WTC11 (cell line): Measurements from ENCODE around the gene METTL4. TPM values are rescaled to one million over a fixed set of nuclear protein-coding genes. Genes with fewer than 3 reads are reported as not detected.

Experiments
- ATAC-seq: fragments of 200-7000 bp; cut with Tn5 transposase; 2 replicates; pipeline ENCODE4 v1.10.0; 2021; ENCODE audit warnings: mild to moderate bottlenecking, moderate library complexity
- CTCF ChIA-PET: fragments of 300-600 bp; sonication (Branson Sonifier 250); formaldehyde crosslinking; loops from one replicate; lab custom pipeline; 2021; ENCODE audit warnings: antibody characterized with exemption; lab: Charles Lee
- POLR2A ChIA-PET: fragments of 350-600 bp; sonication (Branson Sonifier 250); formaldehyde crosslinking; loops from one replicate; lab custom pipeline; 2021; ENCODE audit warnings: antibody characterized with exemption; lab: Charles Lee
- DNase-seq: peaks from one replicate; pipeline ENCODE4 v3.0.0; 2021; ENCODE audit warnings: low spot score
- H3K27ac Mint-ChIP-seq: 2 replicates; pipeline ENCODE4 v1.8.0; 2021; ENCODE audit warnings: mixed read lengths
- H3K27me3 Mint-ChIP-seq: 2 replicates; pipeline ENCODE4 v1.8.0; 2021; ENCODE audit warnings: low read depth, mild to moderate bottlenecking, moderate library complexity, mixed read lengths
- H3K36me3 Mint-ChIP-seq: 2 replicates; pipeline ENCODE4 v1.8.0; 2021; ENCODE audit warnings: mixed read lengths
- H3K4me1 Mint-ChIP-seq: 2 replicates; pipeline ENCODE4 v1.8.0; 2022; ENCODE audit warnings: mixed read lengths
- H3K4me3 Mint-ChIP-seq: 2 replicates; pipeline ENCODE4 v1.8.0; 2021; ENCODE audit warnings: mild to moderate bottlenecking, moderate library complexity, mixed read lengths
- H3K9me3 Mint-ChIP-seq: 2 replicates; pipeline ENCODE4 v1.8.0; 2021; ENCODE audit warnings: mixed read lengths
- CREB1 ChIP-seq: sonication (generic); formaldehyde crosslinking; IDR thresholded peaks from 2 replicates; pipeline ENCODE4 v1.8.0; 2023; ENCODE audit warnings: mild to moderate bottlenecking, missing genetic modification reagents
- ELF4 ChIP-seq: sonication (generic); formaldehyde crosslinking; IDR thresholded peaks from 2 replicates; pipeline ENCODE4 v1.8.1; 2022; ENCODE audit warnings: low read depth, mild to moderate bottlenecking, moderate library complexity, missing genetic modification reagents
- ETV6 ChIP-seq: sonication (generic); formaldehyde crosslinking; IDR thresholded peaks from 2 replicates; pipeline ENCODE4 v1.8.1; 2022; ENCODE audit warnings: mild to moderate bottlenecking, missing genetic modification reagents
- FOXJ3 ChIP-seq: sonication (generic); formaldehyde crosslinking; IDR thresholded peaks from 2 replicates; pipeline ENCODE4 v1.9.0; 2021; ENCODE audit warnings: missing genetic modification reagents, mild to moderate bottlenecking, borderline replicate concordance
- FOXP1 ChIP-seq: sonication (generic); formaldehyde crosslinking; IDR thresholded peaks from 2 replicates; pipeline ENCODE4 v1.8.0; 2022; ENCODE audit warnings: missing genetic modification reagents, mild to moderate bottlenecking, moderate library complexity, borderline replicate concordance
- JUN ChIP-seq: sonication (generic); formaldehyde crosslinking; IDR thresholded peaks from 2 replicates; pipeline ENCODE4 v1.8.0; 2023; ENCODE audit warnings: mild to moderate bottlenecking, missing genetic modification reagents
- KAT7 ChIP-seq: sonication (generic); formaldehyde crosslinking; IDR thresholded peaks from 2 replicates; pipeline ENCODE4 v1.8.1; 2023; ENCODE audit warnings: missing genetic modification reagents, mild to moderate bottlenecking, borderline replicate concordance
- MYBL2 ChIP-seq: sonication (generic); formaldehyde crosslinking; IDR thresholded peaks from 2 replicates; pipeline ENCODE4 v1.8.1; 2023; ENCODE audit warnings: mild to moderate bottlenecking, moderate library complexity, missing genetic modification reagents
- OVOL2 ChIP-seq: fragments of 250-450 bp; sonication (Bioruptor Pico); IDR thresholded peaks from 2 replicates; pipeline ENCODE4 v1.9.0; 2021; ENCODE audit warnings: mild to moderate bottlenecking, borderline replicate concordance
- PRRX2 ChIP-seq: fragments of 250-450 bp; sonication (Bioruptor Pico); IDR thresholded peaks from 2 replicates; pipeline ENCODE4 v1.8.0; 2021; ENCODE audit warnings: mild to moderate bottlenecking
- TCF7 ChIP-seq: sonication (generic); formaldehyde crosslinking; IDR thresholded peaks from 2 replicates; pipeline ENCODE4 v1.8.0; 2022; ENCODE audit warnings: mild to moderate bottlenecking, low read depth, missing genetic modification reagents, moderate library complexity
- TP53 ChIP-seq: sonication (generic); formaldehyde crosslinking; IDR thresholded peaks from 2 replicates; pipeline ENCODE4 v1.8.1; 2023; ENCODE audit warnings: mild to moderate bottlenecking, missing genetic modification reagents
- ZNF219 ChIP-seq: sonication (generic); formaldehyde crosslinking; IDR thresholded peaks from 2 replicates; pipeline ENCODE4 v1.8.0; 2023; ENCODE audit warnings: missing genetic modification reagents, mild to moderate bottlenecking, borderline replicate concordance
- ZNF263 ChIP-seq: sonication (generic); formaldehyde crosslinking; IDR thresholded peaks from 2 replicates; pipeline ENCODE4 v1.8.1; 2022; ENCODE audit warnings: low read depth, mild to moderate bottlenecking, moderate library complexity, missing genetic modification reagents
- ZNF317 ChIP-seq: sonication (generic); formaldehyde crosslinking; IDR thresholded peaks from 2 replicates; pipeline ENCODE4 v1.8.1; 2023; ENCODE audit warnings: low read depth, mild to moderate bottlenecking, moderate library complexity, missing genetic modification reagents, borderline replicate concordance
- total RNA-seq: library from RNA; stranded (reverse); gene quantifications from 3 replicates; pipeline ENCODE4 v1.2.3, GENCODE V29; 2021
- TF ChIP-seq, protein P1 (sequence below): sonication (generic); formaldehyde crosslinking; IDR thresholded peaks from 2 replicates; pipeline ENCODE4 v1.8.1; 2023; ENCODE audit warnings: mild to moderate bottlenecking, missing genetic modification reagents
- TF ChIP-seq, protein P2 (sequence below): sonication (generic); formaldehyde crosslinking; IDR thresholded peaks from 2 replicates; pipeline ENCODE4 v1.8.0; 2022; ENCODE audit warnings: mild to moderate bottlenecking, missing genetic modification reagents
- TF ChIP-seq, protein P3 (sequence below): sonication (generic); formaldehyde crosslinking; IDR thresholded peaks from 2 replicates; pipeline ENCODE4 v1.8.1; 2022; ENCODE audit warnings: mild to moderate bottlenecking, moderate library complexity, missing genetic modification reagents
- TF ChIP-seq, protein P4 (sequence below): fragments of 250-450 bp; sonication (Bioruptor Pico); IDR thresholded peaks from 2 replicates; pipeline ENCODE4 v1.9.0; 2021; ENCODE audit warnings: mild to moderate bottlenecking
- TF ChIP-seq, protein P5 (sequence below): sonication (generic); formaldehyde crosslinking; IDR thresholded peaks from 2 replicates; pipeline ENCODE4 v1.8.0; 2022; ENCODE audit warnings: missing genetic modification reagents
- TF ChIP-seq, protein P6 (sequence below): sonication (generic); formaldehyde crosslinking; IDR thresholded peaks from 2 replicates; pipeline ENCODE4 v1.8.0; 2023; ENCODE audit warnings: missing genetic modification reagents
- TF ChIP-seq, protein P7 (sequence below): sonication (generic); formaldehyde crosslinking; IDR thresholded peaks from 2 replicates; pipeline ENCODE4 v1.8.0; 2023; ENCODE audit warnings: missing genetic modification reagents, mild to moderate bottlenecking, borderline replicate concordance

The METTL4 gene
- total RNA-seq, 1 experiment from 2014 or later: 9.8 TPM

DNA sequence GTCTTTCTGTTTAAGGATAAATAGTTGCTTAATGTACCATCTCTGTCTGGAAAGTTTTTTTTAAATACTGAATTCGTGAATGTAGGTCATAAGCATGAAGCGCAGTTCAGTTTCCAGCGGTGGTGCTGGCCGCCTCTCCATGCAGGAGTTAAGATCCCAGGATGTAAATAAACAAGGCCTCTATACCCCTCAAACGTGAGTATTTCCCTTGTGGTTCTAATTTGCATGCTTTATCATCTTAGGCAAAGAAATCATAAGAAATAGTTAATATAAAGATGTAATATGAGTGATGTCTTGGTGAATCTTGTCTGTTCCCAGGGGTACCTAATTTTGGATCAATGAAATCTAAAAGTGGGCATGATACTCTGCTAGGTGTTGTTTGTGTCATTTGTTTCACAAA, 1.6 kb upstream of the METTL4 start:
- H3K4me1 Mint-ChIP-seq: peaks cover 26% of the 10 kb centered on the region
- H3K27me3 Mint-ChIP-seq: no peaks in the 10 kb centered on the region
- H3K36me3 Mint-ChIP-seq: peaks cover 31% of the 10 kb centered on the region
- TF ChIP-seq, protein P1, sequence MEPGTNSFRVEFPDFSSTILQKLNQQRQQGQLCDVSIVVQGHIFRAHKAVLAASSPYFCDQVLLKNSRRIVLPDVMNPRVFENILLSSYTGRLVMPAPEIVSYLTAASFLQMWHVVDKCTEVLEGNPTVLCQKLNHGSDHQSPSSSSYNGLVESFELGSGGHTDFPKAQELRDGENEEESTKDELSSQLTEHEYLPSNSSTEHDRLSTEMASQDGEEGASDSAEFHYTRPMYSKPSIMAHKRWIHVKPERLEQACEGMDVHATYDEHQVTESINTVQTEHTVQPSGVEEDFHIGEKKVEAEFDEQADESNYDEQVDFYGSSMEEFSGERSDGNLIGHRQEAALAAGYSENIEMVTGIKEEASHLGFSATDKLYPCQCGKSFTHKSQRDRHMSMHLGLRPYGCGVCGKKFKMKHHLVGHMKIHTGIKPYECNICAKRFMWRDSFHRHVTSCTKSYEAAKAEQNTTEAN (CRISPR knock-in tag): no peak
- TF ChIP-seq, protein P2, sequence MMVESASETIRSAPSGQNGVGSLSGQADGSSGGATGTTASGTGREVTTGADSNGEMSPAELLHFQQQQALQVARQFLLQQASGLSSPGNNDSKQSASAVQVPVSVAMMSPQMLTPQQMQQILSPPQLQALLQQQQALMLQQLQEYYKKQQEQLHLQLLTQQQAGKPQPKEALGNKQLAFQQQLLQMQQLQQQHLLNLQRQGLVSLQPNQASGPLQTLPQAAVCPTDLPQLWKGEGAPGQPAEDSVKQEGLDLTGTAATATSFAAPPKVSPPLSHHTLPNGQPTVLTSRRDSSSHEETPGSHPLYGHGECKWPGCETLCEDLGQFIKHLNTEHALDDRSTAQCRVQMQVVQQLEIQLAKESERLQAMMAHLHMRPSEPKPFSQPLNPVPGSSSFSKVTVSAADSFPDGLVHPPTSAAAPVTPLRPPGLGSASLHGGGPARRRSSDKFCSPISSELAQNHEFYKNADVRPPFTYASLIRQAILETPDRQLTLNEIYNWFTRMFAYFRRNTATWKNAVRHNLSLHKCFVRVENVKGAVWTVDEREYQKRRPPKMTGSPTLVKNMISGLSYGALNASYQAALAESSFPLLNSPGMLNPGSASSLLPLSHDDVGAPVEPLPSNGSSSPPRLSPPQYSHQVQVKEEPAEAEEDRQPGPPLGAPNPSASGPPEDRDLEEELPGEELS: no peak
- TF ChIP-seq TCF7 (CRISPR knock-in tag) (no peak), ZNF263 (CRISPR knock-in tag) (no peak), OVOL2 (CRISPR knock-in tag) (no peak), ZNF317 (CRISPR knock-in tag) (no peak), PRRX2 (CRISPR knock-in tag) (no peak), ZNF219 (CRISPR knock-in tag) (no peak), ELF4 (no peak), JUN (CRISPR knock-in tag) (no peak), ETV6 (CRISPR knock-in tag) (no peak), TP53 (CRISPR knock-in tag) (no peak)
- TF ChIP-seq, protein P3, sequence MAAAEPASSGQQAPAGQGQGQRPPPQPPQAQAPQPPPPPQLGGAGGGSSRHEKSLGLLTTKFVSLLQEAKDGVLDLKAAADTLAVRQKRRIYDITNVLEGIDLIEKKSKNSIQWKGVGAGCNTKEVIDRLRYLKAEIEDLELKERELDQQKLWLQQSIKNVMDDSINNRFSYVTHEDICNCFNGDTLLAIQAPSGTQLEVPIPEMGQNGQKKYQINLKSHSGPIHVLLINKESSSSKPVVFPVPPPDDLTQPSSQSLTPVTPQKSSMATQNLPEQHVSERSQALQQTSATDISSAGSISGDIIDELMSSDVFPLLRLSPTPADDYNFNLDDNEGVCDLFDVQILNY (CRISPR knock-in tag): no peak
- TF ChIP-seq, protein P4, sequence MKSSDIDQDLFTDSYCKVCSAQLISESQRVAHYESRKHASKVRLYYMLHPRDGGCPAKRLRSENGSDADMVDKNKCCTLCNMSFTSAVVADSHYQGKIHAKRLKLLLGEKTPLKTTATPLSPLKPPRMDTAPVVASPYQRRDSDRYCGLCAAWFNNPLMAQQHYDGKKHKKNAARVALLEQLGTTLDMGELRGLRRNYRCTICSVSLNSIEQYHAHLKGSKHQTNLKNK (CRISPR knock-in tag): no peak
- TF ChIP-seq, protein P5, sequence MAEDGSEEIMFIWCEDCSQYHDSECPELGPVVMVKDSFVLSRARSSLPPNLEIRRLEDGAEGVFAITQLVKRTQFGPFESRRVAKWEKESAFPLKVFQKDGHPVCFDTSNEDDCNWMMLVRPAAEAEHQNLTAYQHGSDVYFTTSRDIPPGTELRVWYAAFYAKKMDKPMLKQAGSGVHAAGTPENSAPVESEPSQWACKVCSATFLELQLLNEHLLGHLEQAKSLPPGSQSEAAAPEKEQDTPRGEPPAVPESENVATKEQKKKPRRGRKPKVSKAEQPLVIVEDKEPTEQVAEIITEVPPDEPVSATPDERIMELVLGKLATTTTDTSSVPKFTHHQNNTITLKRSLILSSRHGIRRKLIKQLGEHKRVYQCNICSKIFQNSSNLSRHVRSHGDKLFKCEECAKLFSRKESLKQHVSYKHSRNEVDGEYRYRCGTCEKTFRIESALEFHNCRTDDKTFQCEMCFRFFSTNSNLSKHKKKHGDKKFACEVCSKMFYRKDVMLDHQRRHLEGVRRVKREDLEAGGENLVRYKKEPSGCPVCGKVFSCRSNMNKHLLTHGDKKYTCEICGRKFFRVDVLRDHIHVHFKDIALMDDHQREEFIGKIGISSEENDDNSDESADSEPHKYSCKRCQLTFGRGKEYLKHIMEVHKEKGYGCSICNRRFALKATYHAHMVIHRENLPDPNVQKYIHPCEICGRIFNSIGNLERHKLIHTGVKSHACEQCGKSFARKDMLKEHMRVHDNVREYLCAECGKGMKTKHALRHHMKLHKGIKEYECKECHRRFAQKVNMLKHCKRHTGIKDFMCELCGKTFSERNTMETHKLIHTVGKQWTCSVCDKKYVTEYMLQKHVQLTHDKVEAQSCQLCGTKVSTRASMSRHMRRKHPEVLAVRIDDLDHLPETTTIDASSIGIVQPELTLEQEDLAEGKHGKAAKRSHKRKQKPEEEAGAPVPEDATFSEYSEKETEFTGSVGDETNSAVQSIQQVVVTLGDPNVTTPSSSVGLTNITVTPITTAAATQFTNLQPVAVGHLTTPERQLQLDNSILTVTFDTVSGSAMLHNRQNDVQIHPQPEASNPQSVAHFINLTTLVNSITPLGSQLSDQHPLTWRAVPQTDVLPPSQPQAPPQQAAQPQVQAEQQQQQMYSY (CRISPR knock-in tag): no peak
- TF ChIP-seq, protein P6, sequence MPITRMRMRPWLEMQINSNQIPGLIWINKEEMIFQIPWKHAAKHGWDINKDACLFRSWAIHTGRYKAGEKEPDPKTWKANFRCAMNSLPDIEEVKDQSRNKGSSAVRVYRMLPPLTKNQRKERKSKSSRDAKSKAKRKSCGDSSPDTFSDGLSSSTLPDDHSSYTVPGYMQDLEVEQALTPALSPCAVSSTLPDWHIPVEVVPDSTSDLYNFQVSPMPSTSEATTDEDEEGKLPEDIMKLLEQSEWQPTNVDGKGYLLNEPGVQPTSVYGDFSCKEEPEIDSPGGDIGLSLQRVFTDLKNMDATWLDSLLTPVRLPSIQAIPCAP (CRISPR knock-in tag): no peak
- ATAC-seq: no peak
- no peaks in the 10 kb centered on the region for H3K9me3 Mint-ChIP-seq
- CTCF ChIA-PET: no interaction called here
- peak overlapping the region; percentile 84 for H3K27ac Mint-ChIP-seq
- POLR2A ChIA-PET: no interaction called here
- DNase-seq: no peak
- peak overlapping the region; percentile 98 for H3K4me3 Mint-ChIP-seq

DNA sequence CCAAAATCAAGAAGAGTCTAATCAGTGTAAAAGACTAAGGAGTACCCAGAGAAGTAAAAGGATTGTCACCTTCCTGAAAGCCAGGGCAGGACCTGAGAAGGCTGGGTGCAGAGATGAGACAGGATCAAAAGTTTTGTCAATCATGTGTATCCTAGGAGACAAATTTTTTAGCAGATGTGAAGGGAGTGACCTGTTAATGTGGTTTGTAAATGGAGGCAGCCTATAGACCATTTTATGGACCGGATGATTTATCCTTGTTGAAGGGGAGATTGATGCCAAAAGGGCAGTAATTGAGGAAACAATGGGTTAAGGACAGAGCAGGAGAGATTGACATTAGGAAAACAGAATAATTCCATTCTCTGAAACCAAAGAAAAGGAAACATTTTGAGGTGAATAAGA, 865 bp upstream of the METTL4 start:
- ChIA-PET CTCF (no interaction called here), POLR2A (no interaction called here)
- Mint-ChIP-seq H3K4me1 (peaks cover 26% of the 10 kb centered on the region), H3K27me3 (no peaks in the 10 kb centered on the region), H3K4me3 (peak overlapping the region; percentile 98), H3K9me3 (no peaks in the 10 kb centered on the region), H3K27ac (peak overlapping the region; percentile 99; the same call in 1 of the 2 replicates), H3K36me3 (peaks cover 25% of the 10 kb centered on the region)
- no peak for DNase-seq
- ATAC-seq: no peak
- TF ChIP-seq CREB1 (CRISPR knock-in tag) (no peak), FOXP1 (CRISPR knock-in tag) (no peak), KAT7 (CRISPR knock-in tag) (no peak), FOXJ3 (no peak), TP53 (CRISPR knock-in tag) (no peak), MYBL2 (CRISPR knock-in tag) (no peak), OVOL2 (CRISPR knock-in tag) (no peak)
- TF ChIP-seq, protein P7, sequence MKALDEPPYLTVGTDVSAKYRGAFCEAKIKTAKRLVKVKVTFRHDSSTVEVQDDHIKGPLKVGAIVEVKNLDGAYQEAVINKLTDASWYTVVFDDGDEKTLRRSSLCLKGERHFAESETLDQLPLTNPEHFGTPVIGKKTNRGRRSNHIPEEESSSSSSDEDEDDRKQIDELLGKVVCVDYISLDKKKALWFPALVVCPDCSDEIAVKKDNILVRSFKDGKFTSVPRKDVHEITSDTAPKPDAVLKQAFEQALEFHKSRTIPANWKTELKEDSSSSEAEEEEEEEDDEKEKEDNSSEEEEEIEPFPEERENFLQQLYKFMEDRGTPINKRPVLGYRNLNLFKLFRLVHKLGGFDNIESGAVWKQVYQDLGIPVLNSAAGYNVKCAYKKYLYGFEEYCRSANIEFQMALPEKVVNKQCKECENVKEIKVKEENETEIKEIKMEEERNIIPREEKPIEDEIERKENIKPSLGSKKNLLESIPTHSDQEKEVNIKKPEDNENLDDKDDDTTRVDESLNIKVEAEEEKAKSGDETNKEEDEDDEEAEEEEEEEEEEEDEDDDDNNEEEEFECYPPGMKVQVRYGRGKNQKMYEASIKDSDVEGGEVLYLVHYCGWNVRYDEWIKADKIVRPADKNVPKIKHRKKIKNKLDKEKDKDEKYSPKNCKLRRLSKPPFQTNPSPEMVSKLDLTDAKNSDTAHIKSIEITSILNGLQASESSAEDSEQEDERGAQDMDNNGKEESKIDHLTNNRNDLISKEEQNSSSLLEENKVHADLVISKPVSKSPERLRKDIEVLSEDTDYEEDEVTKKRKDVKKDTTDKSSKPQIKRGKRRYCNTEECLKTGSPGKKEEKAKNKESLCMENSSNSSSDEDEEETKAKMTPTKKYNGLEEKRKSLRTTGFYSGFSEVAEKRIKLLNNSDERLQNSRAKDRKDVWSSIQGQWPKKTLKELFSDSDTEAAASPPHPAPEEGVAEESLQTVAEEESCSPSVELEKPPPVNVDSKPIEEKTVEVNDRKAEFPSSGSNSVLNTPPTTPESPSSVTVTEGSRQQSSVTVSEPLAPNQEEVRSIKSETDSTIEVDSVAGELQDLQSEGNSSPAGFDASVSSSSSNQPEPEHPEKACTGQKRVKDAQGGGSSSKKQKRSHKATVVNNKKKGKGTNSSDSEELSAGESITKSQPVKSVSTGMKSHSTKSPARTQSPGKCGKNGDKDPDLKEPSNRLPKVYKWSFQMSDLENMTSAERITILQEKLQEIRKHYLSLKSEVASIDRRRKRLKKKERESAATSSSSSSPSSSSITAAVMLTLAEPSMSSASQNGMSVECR (CRISPR knock-in tag): no peak
